Ascending aorta (tissue), 2 donors: ENCODE measurements around the gene PATJ. TPM values are rescaled to one million over a fixed set of nuclear protein-coding genes. Genes with fewer than 3 reads are reported as not detected.
"Not testable (repeated sequence)": the region's sequence is repeated elsewhere in the genome, so short reads cannot be mapped to it uniquely, and the experiment has no call there.

Experiments
- DNase-seq, 2 donors: peaks; one replicate each; pipeline ENCODE4 v3.0.0-alpha.2; 2019; ENCODE audit warnings: low spot score in 2 of 2
- H3K27ac ChIP-seq, 2 donors: fragments of 200-600 bp; sonication (generic); one replicate each; pipeline ENCODE4 v1.5.1; 2016 to 2017; ENCODE audit warnings: mild to moderate bottlenecking in 1 of 2
- H3K27me3 ChIP-seq: fragments of 200-600 bp; sonication (generic); one replicate; pipeline ENCODE4 v1.5.1; 2017
- H3K36me3 ChIP-seq, 2 donors: fragments of 200-600 bp; sonication (generic); one replicate each; pipeline ENCODE4 v1.5.1; 2016
- H3K4me1 ChIP-seq, 2 donors: fragments of 200-600 bp; sonication (generic); one replicate each; pipeline ENCODE4 v1.5.1; 2016 to 2017; ENCODE audit warnings: mild to moderate bottlenecking in 1 of 2
- H3K4me3 ChIP-seq, 2 donors: fragments of 200-600 bp; sonication (generic); one replicate each; pipeline ENCODE4 v1.5.1; 2016 to 2017; ENCODE audit warnings: mild to moderate bottlenecking in 1 of 2
- H3K9me3 ChIP-seq, 2 donors: fragments of 200-600 bp; sonication (generic); one replicate each; pipeline ENCODE4 v1.5.1; 2016
- intact Hi-C: fragments of 100-400 bp; cut with DNase I; formaldehyde crosslinking; loops from one replicate; pipeline ENCODE4 v1.15.1; 2023
- total RNA-seq: library from RNA; depleted of rRNA; stranded (reverse); fragments of >200 nt; gene quantifications from one replicate; pipeline ENCODE4 v1.1.0, GENCODE V29; 2016
- TF ChIP-seq, protein P1 (sequence below), 3 experiments: fragments of 200-600 bp in 2 of 3; fragments of 450-650 bp in 1 of 3; sonication (generic) in 2 of 3; IDR thresholded peaks; one replicate each; pipeline ENCODE4 v1.5.1; 2016 to 2019; ENCODE audit warnings: antibody characterized with exemption in 3 of 3, mild to moderate bottlenecking in 1 of 3, moderate library complexity in 1 of 3

Gene PATJ
- total RNA-seq, 1 donor from 2014 or later: 26.7 TPM

DNA sequence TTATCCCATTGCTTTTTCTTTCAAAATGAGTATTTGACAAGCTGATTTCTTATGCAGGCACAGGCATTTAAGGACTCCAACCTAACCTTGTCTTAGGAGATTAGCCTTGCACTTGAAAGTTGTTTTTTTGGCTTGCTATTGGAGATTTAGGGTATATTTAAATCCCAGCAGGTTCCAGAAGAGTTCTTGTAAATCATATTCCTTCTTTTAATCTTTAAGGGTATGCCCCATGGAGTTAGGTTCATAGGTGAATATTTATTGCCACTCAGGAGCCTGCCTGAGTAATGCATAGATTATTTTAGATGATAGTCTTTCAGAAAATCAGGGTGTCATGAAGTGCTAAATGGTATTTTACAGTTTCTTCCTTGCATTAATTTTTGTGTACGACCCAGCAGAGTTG, 146.5 kb downstream of the PATJ start:
- Histone ChIP-seq H3K27me3 (no peaks in the 10 kb centered on the region), H3K27ac (peak overlapping the region; percentile 9 to 75), H3K4me1 (peaks cover 0 to 23% of the 10 kb centered on the region in 2 donors), H3K9me3 (no peaks in the 10 kb centered on the region), H3K4me3 (no peak overlapping the region), H3K36me3 (no peaks in the 10 kb centered on the region)
- DNase-seq: no peak
- TF ChIP-seq, protein P1, sequence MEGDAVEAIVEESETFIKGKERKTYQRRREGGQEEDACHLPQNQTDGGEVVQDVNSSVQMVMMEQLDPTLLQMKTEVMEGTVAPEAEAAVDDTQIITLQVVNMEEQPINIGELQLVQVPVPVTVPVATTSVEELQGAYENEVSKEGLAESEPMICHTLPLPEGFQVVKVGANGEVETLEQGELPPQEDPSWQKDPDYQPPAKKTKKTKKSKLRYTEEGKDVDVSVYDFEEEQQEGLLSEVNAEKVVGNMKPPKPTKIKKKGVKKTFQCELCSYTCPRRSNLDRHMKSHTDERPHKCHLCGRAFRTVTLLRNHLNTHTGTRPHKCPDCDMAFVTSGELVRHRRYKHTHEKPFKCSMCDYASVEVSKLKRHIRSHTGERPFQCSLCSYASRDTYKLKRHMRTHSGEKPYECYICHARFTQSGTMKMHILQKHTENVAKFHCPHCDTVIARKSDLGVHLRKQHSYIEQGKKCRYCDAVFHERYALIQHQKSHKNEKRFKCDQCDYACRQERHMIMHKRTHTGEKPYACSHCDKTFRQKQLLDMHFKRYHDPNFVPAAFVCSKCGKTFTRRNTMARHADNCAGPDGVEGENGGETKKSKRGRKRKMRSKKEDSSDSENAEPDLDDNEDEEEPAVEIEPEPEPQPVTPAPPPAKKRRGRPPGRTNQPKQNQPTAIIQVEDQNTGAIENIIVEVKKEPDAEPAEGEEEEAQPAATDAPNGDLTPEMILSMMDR (IDR thresholded peaks at IDR 0.05): no peak
- intact Hi-C loops: no loop called here

DNA sequence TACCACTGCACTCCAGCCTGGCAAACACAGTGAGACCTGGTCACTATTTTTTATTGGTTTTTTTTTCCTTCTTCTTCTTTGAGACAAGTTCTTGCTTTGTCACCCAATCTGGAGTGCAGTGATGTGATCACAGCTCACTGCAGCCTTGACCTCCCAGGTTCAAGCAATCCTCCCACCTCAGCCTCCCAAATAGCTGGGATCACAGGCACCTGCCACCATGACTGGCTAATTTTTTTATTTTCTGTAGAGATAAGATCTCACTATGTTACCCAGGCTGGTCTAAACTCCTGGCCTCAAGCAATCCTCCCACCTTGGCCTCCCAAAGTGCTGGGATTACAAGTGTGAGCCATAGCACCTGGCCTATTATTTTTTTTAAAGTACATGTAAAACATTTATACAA, 148.2 kb downstream of the PATJ start:
- H3K4me1 ChIP-seq: peaks cover 0 to 20% of the 10 kb centered on the region in 2 donors
- DNase-seq, H3K4me3 ChIP-seq, intact Hi-C loops, H3K9me3 ChIP-seq, H3K27me3 ChIP-seq, H3K36me3 ChIP-seq, H3K27ac ChIP-seq: not testable (repeated sequence)

DNA sequence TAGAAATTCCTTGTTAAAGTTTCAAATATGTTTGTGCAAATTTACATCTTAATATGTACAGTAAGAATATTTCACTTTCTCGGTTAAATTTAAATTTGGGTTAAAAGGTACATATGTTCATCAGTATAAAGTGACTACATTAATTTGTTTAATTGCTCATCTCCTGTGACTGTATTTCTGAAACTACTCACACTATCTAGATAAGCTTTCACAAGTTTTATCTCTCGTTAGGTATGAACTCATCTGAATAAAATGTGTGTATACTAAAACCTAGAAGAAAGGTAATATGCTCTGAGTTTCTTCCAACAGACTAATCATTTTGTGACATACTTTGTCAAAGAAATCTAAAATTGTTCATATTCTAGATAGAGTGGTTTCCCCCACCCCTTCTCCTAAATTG, 150.7 kb downstream of the PATJ start:
- no peaks in the 10 kb centered on the region for H3K9me3 ChIP-seq
- H3K27ac ChIP-seq: no peak overlapping the region
- H3K36me3 ChIP-seq: no peaks in the 10 kb centered on the region
- DNase-seq: no peak
- intact Hi-C loops: no loop called here
- no peak overlapping the region for H3K4me3 ChIP-seq
- TF ChIP-seq, protein P1 (IDR thresholded peaks at IDR 0.05): no peak
- H3K27me3 ChIP-seq: no peaks in the 10 kb centered on the region
- peaks cover 0 to 13% of the 10 kb centered on the region in 2 donors for H3K4me1 ChIP-seq

DNA sequence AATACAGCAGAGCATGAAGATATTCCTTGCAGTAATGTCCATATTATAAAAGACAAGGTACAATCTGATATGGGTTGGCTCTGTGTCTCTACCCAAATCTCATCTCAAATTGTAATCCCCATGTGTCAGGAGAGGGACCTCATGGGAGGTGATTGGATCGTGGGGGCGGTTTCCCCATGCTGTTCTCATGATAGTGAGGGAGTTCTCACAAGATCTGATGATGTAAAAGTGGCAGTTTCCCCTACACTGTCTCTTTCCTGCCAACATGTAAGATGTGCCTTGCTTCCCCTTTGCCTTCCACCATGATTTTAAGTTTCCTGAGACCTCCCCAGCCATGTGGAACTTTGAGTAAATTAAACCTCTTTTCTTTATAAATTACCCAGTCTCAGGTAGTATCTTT, 152.0 kb downstream of the PATJ start:
- intact Hi-C loops, DNase-seq, H3K27me3 ChIP-seq, H3K27ac ChIP-seq, H3K36me3 ChIP-seq, H3K4me3 ChIP-seq, H3K4me1 ChIP-seq, H3K9me3 ChIP-seq: not testable (repeated sequence)

DNA sequence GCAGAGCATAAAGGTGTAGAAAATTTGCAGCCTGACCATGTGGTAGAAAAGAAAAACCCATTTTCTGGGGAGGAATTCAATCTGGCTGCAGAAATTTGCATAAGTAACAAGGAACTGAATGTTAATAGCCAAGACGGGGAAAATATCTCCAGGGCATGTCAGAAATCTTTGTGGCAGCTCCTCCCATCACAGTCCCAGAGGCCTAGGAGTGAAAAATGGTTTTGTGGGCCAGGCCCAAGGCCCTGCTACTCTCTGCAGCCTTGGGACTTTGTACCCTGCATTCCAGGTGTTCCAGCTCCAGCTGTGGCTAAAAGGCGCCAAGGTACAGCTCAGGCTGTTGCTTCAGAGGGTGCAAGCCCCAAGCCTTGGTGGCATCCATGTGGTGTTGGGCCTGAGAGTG, 152.9 kb downstream of the PATJ start:
- Histone ChIP-seq H3K4me3 (no peak overlapping the region), H3K36me3 (peaks cover 0 to 7% of the 10 kb centered on the region in 2 donors), H3K4me1 (no peaks in the 10 kb centered on the region), H3K9me3 (no peaks in the 10 kb centered on the region), H3K27ac (no peak overlapping the region), H3K27me3 (no peaks in the 10 kb centered on the region)
- TF ChIP-seq, protein P1 (IDR thresholded peaks at IDR 0.05): no peak
- intact Hi-C loops: no loop called here
- DNase-seq: no peak

DNA sequence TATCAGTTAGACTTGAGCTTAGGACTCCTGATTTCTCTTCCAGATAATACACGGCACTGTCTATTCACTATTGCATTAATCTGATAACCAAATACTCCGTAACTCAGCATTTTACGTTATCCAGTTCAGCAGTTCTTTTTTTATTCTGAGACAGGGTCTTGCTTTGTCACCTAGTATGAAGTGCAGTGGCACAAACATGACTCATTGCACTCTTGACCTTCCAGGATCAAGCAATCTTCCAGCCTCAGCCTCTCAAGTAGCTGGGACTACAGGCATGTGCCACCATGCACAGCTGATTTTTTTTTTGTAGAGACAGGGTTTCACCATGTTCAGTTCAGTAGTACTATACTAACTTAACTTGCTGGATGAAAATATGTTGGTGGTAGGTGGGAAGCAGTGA, 156.4 kb downstream of the PATJ start:
- Histone ChIP-seq H3K9me3 (no peaks in the 10 kb centered on the region), H3K27ac (no peak overlapping the region), H3K27me3 (no peaks in the 10 kb centered on the region), H3K4me1 (no peaks in the 10 kb centered on the region), H3K36me3 (peaks cover 0 to 13% of the 10 kb centered on the region in 2 donors), H3K4me3 (no peak overlapping the region)
- TF ChIP-seq, protein P1 (IDR thresholded peaks at IDR 0.05): no peak
- DNase-seq: no peak
- intact Hi-C loops: no loop called here

DNA sequence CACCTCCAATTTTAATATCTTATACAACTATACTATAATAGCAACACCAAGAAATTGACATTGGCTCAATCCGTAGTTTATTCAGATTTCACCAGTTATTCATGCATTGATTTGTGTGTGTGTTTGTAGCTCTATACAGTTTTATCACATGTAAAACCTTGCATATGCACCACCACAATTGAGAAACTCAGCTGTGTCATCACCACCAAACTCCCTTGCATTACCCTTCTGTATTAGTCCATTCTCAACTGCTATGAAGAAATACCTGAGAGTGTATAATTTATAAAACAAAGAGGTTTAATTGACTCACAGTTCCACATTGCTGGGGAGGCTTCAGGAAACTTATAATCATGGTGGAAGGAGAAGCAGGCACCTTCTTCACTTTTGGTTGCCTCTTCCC, 162.1 kb downstream of the PATJ start:
- TF ChIP-seq, protein P1 (IDR thresholded peaks at IDR 0.05): no peak
- DNase-seq: no peak
- H3K27me3 ChIP-seq: no peaks in the 10 kb centered on the region
- no peak overlapping the region for H3K27ac ChIP-seq
- no peaks in the 10 kb centered on the region for H3K9me3 ChIP-seq
- H3K36me3 ChIP-seq: peaks cover 0 to 22% of the 10 kb centered on the region in 2 donors
- no peak overlapping the region for H3K4me3 ChIP-seq
- intact Hi-C loops: no loop called here
- no peaks in the 10 kb centered on the region for H3K4me1 ChIP-seq
